Measurements from ENCODE around the gene DGKB.

The DGKB gene

GRCh38 chr7:14218338-14218737, 684.2 kb downstream of the DGKB start:
- DNase-seq (ENCODE audit: low read depth in 2 of 2): no peak

DNA sequence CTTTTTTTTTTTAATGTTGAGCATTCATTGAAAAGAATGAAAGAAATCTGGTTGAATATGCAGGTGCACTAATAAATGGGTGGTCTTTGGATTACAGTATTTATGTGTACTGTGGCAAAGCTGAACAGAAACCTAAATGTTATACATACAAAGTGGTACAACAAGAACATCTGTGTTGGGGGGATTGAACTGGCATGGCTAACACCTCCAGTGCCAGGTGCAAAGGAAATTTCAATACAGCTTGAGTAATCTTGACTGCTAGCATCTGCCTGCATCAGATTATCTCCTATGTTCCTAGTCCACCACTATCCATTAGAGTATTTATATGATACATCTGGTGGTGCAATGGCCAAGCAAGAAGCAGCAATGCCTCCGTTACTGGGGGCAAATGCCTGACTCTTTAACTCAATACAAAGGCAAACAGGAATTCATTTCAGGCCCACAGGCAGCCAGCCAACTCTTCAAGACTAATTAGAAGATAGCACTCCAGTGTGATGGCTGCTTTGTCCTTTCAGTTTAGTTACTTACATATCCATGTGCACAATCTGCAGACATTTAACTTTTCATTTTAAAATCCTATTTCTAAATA, 692.6 kb downstream of the DGKB start:
- no peak for DNase-seq (ENCODE audit: low read depth in 2 of 2)

GRCh38 chr7:14207711-14208110, 694.8 kb downstream of the DGKB start:
- DNase-seq (ENCODE audit: low read depth in 2 of 2): no peak

GRCh38 chr7:14207138-14207537, 695.4 kb downstream of the DGKB start:
- DNase-seq (ENCODE audit: low read depth in 2 of 2): no peak

- no peak for DNase-seq (ENCODE audit: low read depth in 2 of 2)
Observed at GRCh38 chr7:14206121-14206520, 696.4 kb downstream of the DGKB start.

GRCh38 chr7:14201353-14201752, 701.2 kb downstream of the DGKB start:
- no peak for DNase-seq (ENCODE audit: low read depth in 2 of 2)

- no peak for DNase-seq (ENCODE audit: low read depth in 2 of 2)
Observed at GRCh38 chr7:14199336-14199735, 703.2 kb downstream of the DGKB start.

DNA sequence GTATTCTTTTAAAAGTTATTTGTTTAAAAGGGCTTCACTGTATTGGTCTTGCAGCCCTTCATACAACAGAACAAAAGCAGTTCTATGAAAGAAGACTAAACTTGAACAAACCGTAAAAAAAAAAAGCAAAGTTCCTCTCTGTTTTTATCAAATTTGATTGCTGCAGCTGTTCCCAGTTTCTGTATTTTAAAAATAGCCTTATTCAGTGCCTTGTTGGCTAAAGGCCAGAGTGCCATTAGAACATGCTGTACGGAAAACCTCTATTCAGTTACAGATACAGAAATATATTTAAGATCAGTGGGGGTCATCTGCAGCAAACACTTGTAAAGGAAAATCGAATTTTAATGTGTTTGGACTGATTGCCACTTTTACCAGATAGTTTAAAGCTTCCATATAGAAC, 705.3 kb downstream of the DGKB start:
- DNase-seq (ENCODE audit: low read depth in 2 of 2): no peak

DNA sequence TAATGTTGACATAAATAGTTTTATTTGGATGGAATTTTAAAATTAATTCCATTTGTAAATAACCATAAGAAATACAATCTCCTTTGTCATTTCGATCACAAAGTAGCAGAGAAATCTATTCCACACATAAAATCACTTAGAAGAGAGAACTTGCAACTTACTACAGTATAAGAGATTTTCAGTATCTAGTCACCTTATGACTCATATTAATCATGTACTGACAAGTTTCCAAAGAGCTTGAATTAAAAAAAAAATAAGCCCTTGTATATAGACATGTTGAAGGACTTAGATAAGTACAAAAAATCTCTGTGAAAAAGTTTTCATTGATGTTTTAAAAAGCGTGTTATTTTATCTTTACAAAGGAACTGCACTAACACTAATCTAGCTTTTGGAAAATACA, 706.0 kb downstream of the DGKB start:
- no peak for DNase-seq (ENCODE audit: low read depth in 2 of 2)

GRCh38 chr7:14195871-14196270, 706.7 kb downstream of the DGKB start:
- DNase-seq (ENCODE audit: low read depth in 2 of 2): no peak

GRCh38 chr7:14195079-14195478, 707.5 kb downstream of the DGKB start:
- no peak for DNase-seq (ENCODE audit: low read depth in 2 of 2)

- no peak for DNase-seq (ENCODE audit: low read depth in 2 of 2)
Observed at GRCh38 chr7:14191686-14192098, 710.9 kb downstream of the DGKB start.

GRCh38 chr7:14184292-14184864, 718.2 kb downstream of the DGKB start:
- DNase-seq (ENCODE audit: low read depth in 2 of 2): no peak

GRCh38 chr7:14179781-14180180, 722.8 kb downstream of the DGKB start:
- DNase-seq (ENCODE audit: low read depth in 2 of 2): no peak

DNA sequence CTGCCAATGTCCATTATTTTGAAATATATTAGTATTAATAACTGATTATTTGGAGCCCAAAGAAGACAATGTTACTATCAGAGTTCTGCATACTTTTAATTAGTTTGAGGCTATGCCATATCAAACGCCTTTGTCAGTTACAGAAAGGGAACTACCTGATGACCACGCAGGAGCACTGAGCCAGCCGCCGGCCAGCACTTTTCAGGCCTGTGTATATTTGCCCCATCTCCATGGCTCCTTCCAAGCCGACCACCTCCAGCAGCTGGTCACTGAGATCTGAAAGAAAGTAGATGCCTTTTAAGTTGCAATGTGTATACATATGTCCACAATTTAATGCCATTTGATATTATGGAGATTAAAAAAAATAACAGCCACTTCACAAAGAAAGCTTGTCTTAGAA, 724.7 kb downstream of the DGKB start:
- no peak for DNase-seq (ENCODE audit: low read depth in 2 of 2)

GRCh38 chr7:14170872-14171271, 731.7 kb downstream of the DGKB start:
- DNase-seq (ENCODE audit: low read depth in 2 of 2): no peak

DNA sequence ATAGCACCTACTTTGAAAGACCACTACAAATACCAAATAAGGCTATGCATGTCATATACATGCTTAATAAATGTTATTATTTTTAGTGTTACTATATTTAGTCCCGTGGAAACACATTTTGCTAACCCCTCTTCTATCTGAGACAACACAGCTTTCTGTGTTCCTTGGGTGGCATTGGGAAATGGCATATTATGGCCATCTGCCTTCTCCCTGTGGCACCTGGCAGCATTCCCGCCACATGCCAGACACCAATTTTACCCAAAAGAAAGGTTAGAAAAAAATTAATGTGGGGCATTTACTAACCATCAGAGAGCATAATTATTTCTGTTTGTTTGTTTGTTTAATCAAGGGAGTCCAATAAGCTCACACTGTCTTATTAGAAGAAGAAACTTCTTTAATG, 744.4 kb downstream of the DGKB start:
- no peak for DNase-seq (ENCODE audit: low read depth in 2 of 2)

DNA sequence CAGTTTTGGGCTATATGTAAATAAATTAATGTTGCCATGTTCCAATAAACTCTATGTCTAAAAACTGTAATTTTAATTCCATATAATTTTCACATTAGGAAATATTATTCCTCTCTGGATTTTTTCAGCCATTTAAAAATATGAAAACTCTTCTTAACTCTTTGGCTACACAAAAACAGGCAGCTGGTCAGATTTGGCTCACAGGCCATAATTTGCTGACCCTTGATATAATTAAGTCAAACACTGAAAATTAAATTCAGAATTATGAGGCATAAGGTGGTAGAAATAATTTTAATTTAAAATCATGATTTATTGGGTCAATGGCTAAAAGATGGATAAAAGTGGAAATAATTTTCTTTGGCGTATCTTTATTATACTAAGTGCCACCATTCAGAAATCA, 746.1 kb downstream of the DGKB start:
- no peak for DNase-seq (ENCODE audit: low read depth in 2 of 2)

DNA sequence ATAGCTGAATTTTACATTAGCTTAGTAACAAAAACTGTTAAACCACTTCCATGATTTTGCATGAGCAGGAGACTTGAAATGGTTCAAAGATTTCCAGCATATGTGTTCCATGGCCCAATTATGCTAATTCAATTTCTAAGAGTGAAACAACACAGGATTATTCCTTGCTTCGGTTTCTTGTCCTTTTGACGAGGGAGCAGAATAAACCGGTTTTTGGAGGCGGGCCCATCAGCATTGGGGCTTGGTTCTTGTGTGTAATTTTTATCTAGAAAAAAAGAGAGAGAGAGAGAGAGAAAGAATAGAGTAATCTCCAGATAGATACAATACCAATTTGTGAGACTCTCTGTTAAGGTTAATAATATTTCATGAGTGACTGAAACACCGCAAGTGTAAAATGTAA, 753.6 kb downstream of the DGKB start:
- DNase-seq (ENCODE audit: low read depth in 2 of 2): no peak

DNA sequence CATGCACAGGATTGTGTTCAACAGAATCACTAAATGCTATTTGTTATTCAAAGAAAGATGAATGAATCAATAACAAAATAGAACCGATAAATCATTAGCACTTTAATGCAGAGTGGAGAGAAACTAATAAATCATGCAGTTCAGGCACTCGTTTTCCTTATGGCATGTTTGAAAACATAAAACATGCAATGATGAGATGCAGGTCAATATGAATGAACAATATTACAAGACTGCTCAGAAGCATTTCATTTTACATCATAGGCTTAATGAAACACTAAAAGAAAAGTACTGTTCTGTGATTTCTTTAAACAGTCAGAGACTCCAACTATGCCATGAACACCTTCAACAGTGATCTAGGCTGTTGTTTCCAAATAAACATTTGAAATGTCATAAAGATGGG, 755.0 kb downstream of the DGKB start:
- no peak for DNase-seq (ENCODE audit: low read depth in 2 of 2)

DNA sequence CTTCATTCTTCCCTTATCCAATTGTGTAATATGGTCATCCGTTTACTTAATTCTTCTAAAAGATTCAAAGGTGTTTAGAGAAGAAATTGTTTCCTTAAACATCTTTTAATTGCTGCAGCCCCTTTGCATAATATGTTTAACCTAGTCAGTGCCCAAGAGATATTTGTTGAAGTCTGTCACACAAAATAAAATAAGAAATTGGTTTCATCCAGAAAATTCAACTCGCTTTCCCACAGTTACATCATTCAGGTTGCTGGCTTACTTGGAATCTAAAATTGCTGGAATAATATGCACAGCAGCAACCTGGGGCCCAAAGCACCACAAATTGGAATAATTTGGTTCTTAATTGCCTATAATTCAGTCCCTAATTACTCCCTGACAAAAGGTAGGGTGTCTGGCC, 758.0 kb downstream of the DGKB start:
- no peak for DNase-seq (ENCODE audit: low read depth in 2 of 2)

DNA sequence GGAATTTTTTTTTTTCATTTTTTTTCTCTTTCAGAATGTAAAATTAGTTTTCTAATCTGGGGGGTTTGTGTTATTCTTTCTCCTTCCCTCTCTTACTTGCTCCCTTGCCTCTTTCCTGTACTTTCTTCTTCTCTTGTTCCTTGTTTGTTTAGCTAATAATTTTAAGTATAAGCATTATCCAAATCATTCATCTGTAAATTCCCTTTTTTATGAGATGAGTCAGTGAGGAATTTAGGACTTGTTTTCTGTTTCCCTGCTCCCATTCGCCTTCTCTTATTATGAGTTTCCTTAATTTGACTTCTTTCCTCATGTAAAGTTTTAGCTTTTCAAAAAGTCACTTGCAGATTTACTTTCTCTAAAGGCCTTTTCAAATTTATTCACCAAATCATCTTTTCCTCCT, 758.4 kb downstream of the DGKB start:
- no peak for DNase-seq (ENCODE audit: low read depth in 2 of 2)

DNA sequence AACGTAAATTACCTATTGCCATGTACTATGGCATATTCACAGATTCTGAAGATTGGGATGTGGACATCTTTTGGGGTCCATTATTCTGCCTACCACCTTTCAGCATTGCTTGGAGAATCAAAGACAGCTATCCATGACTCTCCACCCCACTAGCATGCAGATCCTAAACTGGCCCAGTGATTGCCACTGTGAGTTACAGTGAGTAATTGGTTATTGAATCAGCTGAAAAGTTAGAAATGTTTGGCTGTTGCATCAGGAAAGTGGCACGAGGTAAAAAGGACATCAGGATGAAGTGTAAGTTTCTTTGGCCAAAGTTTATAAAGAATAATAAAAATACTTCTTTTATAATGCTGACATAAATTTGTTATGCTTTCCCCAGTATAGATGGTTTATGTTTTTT, 764.9 kb downstream of the DGKB start:
- DNase-seq (ENCODE audit: low read depth in 2 of 2): no peak

- no peak for DNase-seq (ENCODE audit: low read depth in 2 of 2)
Observed at GRCh38 chr7:14133752-14134151, 768.8 kb downstream of the DGKB start.
